Measurements from ENCODE around the gene RCAN3.
"Not testable (repeated sequence)": the region's sequence is repeated elsewhere in the genome, so short reads cannot be mapped to it uniquely, and the experiment has no call there.

RCAN3 gene

DNA sequence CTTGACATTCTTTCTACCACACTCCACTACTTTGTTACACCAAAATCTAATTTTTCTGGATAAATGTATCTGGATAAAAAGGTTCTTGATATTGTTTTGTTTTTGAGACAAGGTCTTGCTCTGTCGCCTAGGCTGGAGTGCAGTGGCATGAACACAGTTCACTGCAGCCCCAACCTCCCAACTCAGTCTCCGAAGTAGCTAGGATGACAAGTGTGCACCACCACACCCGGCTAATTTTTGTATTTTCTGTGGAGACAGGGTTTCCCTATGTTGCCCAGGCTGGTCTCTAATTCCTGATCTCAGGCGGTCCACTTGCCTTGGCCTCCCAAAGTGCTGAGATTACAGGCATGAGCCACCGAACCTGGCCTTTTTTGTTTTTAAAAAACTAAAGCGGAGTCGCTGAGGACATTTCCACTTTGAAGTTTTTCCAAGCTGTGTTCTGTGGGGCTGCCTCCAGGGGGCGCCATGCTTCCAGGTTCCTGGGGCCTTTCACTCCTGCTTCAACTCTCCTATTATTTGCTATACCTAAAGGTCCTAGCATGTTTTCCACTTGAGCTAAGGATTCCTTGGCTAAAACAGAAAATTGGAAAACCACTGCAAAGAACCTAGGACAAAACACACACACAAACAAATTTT, 39.2 kb downstream of the RCAN3 start:
- ATAC-seq, result no peak
- Mint-ChIP-seq H3K27ac (peak overlapping the region; percentile 94), H3K4me3 (peak overlapping the region; percentile 21), H3K4me1 (peaks cover 72% of the 10 kb centered on the region), H3K9me3 (no peaks in the 10 kb centered on the region), H3K27me3 (no peaks in the 10 kb centered on the region), H3K36me3 (ENCODE audit: low read depth) (peaks cover 13% of the 10 kb centered on the region)
- DNase-seq, result peak; percentile 52

DNA sequence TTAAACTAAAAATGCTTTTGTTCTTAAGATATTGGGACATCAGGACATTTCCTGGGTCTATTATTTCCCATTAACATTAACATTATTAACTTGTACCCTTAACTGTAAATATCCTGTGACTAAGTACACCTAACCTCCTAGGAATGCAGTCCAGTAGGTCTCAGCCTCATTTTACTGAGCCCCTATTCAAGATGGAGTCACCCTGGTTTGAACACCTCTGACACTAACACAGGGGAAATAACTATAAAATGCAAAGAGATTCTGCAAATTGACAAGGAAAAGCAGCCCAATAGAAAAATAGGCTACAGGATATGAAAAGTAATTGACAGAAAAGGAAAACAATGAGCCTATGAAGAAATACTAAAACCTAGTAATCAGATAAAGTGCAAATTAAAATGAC, 41.6 kb downstream of the RCAN3 start:
- no peaks in the 10 kb centered on the region for H3K9me3 Mint-ChIP-seq
- H3K4me1 Mint-ChIP-seq, result peaks cover 54% of the 10 kb centered on the region
- no peak overlapping the region for H3K4me3 Mint-ChIP-seq
- H3K36me3 Mint-ChIP-seq (ENCODE audit: low read depth), result no peaks in the 10 kb centered on the region
- no peaks in the 10 kb centered on the region for H3K27me3 Mint-ChIP-seq
- no peak for ATAC-seq
- no peak for DNase-seq
- no peak overlapping the region for H3K27ac Mint-ChIP-seq

DNA sequence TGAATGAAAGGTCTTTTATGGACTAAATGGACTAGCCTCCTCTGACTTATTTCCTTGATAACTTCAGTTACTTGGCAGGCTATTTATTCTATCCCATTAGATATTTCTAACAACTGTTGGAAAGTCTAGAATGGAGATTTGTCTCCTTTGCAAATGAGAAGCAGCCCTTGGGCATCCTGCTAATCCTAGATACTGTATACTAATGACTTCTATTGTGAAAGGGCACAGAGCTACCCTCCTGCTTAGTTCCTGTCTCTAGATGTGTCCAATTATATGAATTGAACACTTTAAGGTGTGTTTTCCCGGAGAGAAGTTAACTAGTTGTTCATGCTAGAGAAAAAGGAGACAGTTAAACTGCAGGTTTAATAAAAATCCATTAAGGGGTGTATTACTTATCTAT, 43.0 kb downstream of the RCAN3 start:
- Mint-ChIP-seq H3K9me3 (no peaks in the 10 kb centered on the region), H3K27ac (no peak overlapping the region), H3K4me3 (no peak overlapping the region), H3K36me3 (ENCODE audit: low read depth) (no peaks in the 10 kb centered on the region), H3K4me1 (peaks cover 40% of the 10 kb centered on the region), H3K27me3 (no peaks in the 10 kb centered on the region)
- no peak for DNase-seq
- ATAC-seq, result no peak

DNA sequence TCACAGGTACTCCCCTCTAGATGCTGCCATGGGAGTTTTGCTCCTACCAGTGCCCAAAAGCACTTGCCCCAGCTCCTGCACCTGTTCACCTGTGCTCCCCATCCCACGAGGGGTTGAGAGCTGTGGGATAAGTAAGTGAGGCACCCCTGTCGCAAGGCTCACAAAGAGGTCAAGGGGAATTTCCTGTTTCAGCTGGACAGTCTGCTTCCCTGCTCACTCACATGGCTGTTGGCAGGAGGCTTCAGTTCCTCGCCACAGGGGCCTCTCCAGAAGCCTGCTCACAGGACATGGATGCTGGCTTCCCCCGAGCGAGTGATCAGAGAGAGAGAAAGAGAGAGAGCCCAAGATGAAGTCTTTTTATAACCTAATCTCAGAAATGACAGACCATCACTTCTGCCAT, 44.6 kb downstream of the RCAN3 start:
- H3K4me3 Mint-ChIP-seq, result no peak overlapping the region
- ATAC-seq, result no peak

GRCh38 chr1:24548070-24548469, 45.4 kb downstream of the RCAN3 start:
- H3K27me3 Mint-ChIP-seq, result no peaks in the 10 kb centered on the region
- no peak for ATAC-seq
- H3K27ac Mint-ChIP-seq, result no peak overlapping the region
- H3K9me3 Mint-ChIP-seq, result no peaks in the 10 kb centered on the region
- no peak for DNase-seq
- H3K36me3 Mint-ChIP-seq (ENCODE audit: low read depth), result no peaks in the 10 kb centered on the region
- no peak overlapping the region for H3K4me3 Mint-ChIP-seq
- H3K4me1 Mint-ChIP-seq, result peaks cover 19% of the 10 kb centered on the region

More for the DNA sequence above, 44.6 kb downstream of the RCAN3 start:
- H3K36me3 Mint-ChIP-seq (ENCODE audit: low read depth), result no peaks in the 10 kb centered on the region
- no peak overlapping the region for H3K27ac Mint-ChIP-seq
- DNase-seq, result no peak
- H3K9me3 Mint-ChIP-seq, result no peaks in the 10 kb centered on the region
- peaks cover 25% of the 10 kb centered on the region for H3K4me1 Mint-ChIP-seq
- H3K27me3 Mint-ChIP-seq, result no peaks in the 10 kb centered on the region

- not testable (repeated sequence) for H3K36me3 Mint-ChIP-seq (ENCODE audit: low read depth); H3K4me3 Mint-ChIP-seq; H3K27me3 Mint-ChIP-seq; H3K9me3 Mint-ChIP-seq; ATAC-seq; H3K27ac Mint-ChIP-seq; DNase-seq
- peaks cover 19% of the 10 kb centered on the region for H3K4me1 Mint-ChIP-seq
Observed at GRCh38 chr1:24549210-24549609, 46.6 kb downstream of the RCAN3 start.

DNA sequence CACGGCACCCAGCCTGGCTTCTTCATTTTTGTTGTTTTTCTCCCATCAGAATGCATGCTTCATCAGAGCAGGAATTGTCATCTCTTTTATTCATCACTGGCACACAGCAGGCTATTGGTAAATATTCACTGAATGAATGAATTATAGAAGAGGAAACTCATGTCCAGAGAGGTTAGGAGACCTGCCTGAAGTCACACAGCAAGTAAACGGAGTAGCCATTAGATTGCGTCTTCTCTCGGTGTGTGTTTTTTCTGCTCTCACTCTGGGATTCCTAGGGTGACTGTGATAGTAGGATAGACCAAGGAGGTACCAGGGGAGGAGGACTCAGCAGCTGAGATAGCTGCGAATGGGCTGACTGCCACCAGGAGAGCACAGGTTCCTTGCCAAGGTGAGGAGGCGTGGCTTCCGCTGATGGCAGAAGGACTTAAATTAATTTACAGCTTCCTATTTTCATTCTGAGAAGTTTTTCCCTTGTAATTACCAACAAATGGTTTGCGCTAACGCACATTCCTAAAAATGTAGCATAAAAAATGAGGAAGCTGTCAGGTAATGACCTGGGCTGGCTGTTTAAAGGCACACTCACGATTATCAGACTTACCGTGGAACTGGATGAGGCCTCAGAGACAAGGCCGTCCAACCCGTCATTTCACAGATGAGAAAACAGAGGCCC, 48.8 kb downstream of the RCAN3 start:
- Mint-ChIP-seq H3K4me3 (no peak overlapping the region), H3K27ac (no peak overlapping the region), H3K27me3 (peaks cover 12% of the 10 kb centered on the region), H3K36me3 (ENCODE audit: low read depth) (no peaks in the 10 kb centered on the region), H3K9me3 (no peaks in the 10 kb centered on the region), H3K4me1 (peaks cover 6% of the 10 kb centered on the region)
- ATAC-seq (no peak), DNase-seq (no peak)

DNA sequence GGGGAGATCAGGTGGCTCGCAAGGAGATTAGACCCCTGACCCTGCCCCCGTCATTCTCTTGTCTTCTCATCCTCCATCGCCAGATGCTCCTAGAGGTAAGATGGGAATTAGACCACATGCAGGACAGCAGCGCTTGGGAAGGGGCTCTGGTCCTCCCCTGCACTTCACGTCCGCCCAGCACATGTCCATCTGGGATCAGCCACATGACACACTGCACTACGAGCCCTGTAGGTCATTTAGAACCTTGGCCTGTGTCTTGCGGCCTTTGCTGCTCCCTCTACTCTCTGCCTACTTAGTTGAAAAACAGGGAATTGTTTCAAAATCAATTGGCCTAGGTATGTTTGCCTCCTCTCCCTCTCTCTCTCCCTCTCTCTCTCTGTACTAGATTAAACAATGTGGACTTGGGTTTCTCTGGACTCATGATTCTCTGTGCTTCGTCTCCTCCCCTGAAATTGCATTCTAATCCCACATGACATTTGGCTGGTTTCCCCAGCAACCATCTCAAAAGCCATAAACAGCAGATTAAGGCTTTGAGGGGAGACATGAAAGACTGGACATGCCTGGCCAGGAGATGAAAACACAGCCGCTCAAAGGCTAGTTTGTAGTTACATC, 49.4 kb downstream of the RCAN3 start:
- H3K4me3 Mint-ChIP-seq, result no peak overlapping the region
- DNase-seq (no peak), ATAC-seq (no peak)
- peaks cover 18% of the 10 kb centered on the region for H3K27me3 Mint-ChIP-seq
- H3K9me3 Mint-ChIP-seq, result no peaks in the 10 kb centered on the region
- H3K4me1 Mint-ChIP-seq, result peaks cover 8% of the 10 kb centered on the region
- no peaks in the 10 kb centered on the region for H3K36me3 Mint-ChIP-seq (ENCODE audit: low read depth)
- no peak overlapping the region for H3K27ac Mint-ChIP-seq

GRCh38 chr1:24553931-24554330, 51.3 kb downstream of the RCAN3 start:
- DNase-seq (no peak), ATAC-seq (no peak)
- Mint-ChIP-seq H3K4me3 (no peak overlapping the region), H3K27ac (no peak overlapping the region), H3K9me3 (no peaks in the 10 kb centered on the region), H3K27me3 (peaks cover 22% of the 10 kb centered on the region), H3K4me1 (peaks cover 11% of the 10 kb centered on the region), H3K36me3 (ENCODE audit: low read depth) (no peaks in the 10 kb centered on the region)

GRCh38 chr1:24554714-24555113, 52.1 kb downstream of the RCAN3 start:
- H3K27ac Mint-ChIP-seq, result no peak overlapping the region
- H3K9me3 Mint-ChIP-seq, result no peaks in the 10 kb centered on the region
- peak overlapping the region; percentile 62 for H3K4me3 Mint-ChIP-seq
- H3K4me1 Mint-ChIP-seq, result peaks cover 10% of the 10 kb centered on the region
- ATAC-seq, result no peak
- H3K36me3 Mint-ChIP-seq (ENCODE audit: low read depth), result no peaks in the 10 kb centered on the region
- DNase-seq, result no peak
- H3K27me3 Mint-ChIP-seq, result peaks cover 22% of the 10 kb centered on the region

GRCh38 chr1:24555591-24556413, 53.2 kb downstream of the RCAN3 start, which contains the start of gene NCMAP:
Gene NCMAP, plus strand, starts transcription at chr1:24556087. Its CDS starts 39,344 bp downstream, at chr1:24595431.
- Mint-ChIP-seq H3K4me3 (peak within 1 kb of the TSS; percentile 63), H3K9me3 (no peaks in the 10 kb centered on the region), H3K36me3 (ENCODE audit: low read depth) (no peaks in the 10 kb centered on the region), H3K27ac (no peak within 1 kb of the TSS), H3K4me1 (peaks cover 10% of the 10 kb centered on the region), H3K27me3 (peaks cover 24% of the 10 kb centered on the region)
- DNase-seq (peak; percentile 38), ATAC-seq (peak; percentile 52)

- Mint-ChIP-seq H3K4me1 (peaks cover 10% of the 10 kb centered on the region), H3K9me3 (no peaks in the 10 kb centered on the region), H3K27ac (no peak overlapping the region), H3K4me3 (peak overlapping the region; percentile 63), H3K36me3 (ENCODE audit: low read depth) (no peaks in the 10 kb centered on the region), H3K27me3 (peaks cover 24% of the 10 kb centered on the region)
- no peak for ATAC-seq
- DNase-seq, result no peak
Observed at GRCh38 chr1:24556414-24556795, 53.8 kb downstream of the RCAN3 start.

- Mint-ChIP-seq H3K36me3 (ENCODE audit: low read depth) (no peaks in the 10 kb centered on the region), H3K27ac (no peak overlapping the region), H3K27me3 (peaks cover 24% of the 10 kb centered on the region), H3K4me3 (peak overlapping the region; percentile 63), H3K9me3 (no peaks in the 10 kb centered on the region), H3K4me1 (peaks cover 10% of the 10 kb centered on the region)
- ATAC-seq, result no peak
- no peak for DNase-seq
Observed at GRCh38 chr1:24557220-24557619, 54.6 kb downstream of the RCAN3 start.

GRCh38 chr1:24557711-24558131, 55.1 kb downstream of the RCAN3 start:
- no peaks in the 10 kb centered on the region for H3K36me3 Mint-ChIP-seq (ENCODE audit: low read depth)
- ATAC-seq (no peak), DNase-seq (no peak)
- no peak overlapping the region for H3K27ac Mint-ChIP-seq
- H3K4me3 Mint-ChIP-seq, result no peak overlapping the region
- peaks cover 24% of the 10 kb centered on the region for H3K27me3 Mint-ChIP-seq
- H3K4me1 Mint-ChIP-seq, result peaks cover 13% of the 10 kb centered on the region
- no peaks in the 10 kb centered on the region for H3K9me3 Mint-ChIP-seq

Measured in activated naive CD8-positive, alpha-beta T cell treated with anti-CD3 and anti-CD28 coated beads, Interleukin-2, amount 50 U/mL, for 24 hours (primary cell).